NCI-H446 (cell line): Measurements from ENCODE around the gene FAM111A.
A peak's percentile ranks its signal among the peaks of the same experiment; 100 is the strongest.

Experiments
- DNase-seq, 2 experiments: peaks; one replicate each; lab custom pipeline; 2025; lab: John Stamatoyannopoulos, UW

FAM111A gene

GRCh38 chr11:59199546-59200422, 57.1 kb downstream of the FAM111A start:
- no peak for DNase-seq

DNA sequence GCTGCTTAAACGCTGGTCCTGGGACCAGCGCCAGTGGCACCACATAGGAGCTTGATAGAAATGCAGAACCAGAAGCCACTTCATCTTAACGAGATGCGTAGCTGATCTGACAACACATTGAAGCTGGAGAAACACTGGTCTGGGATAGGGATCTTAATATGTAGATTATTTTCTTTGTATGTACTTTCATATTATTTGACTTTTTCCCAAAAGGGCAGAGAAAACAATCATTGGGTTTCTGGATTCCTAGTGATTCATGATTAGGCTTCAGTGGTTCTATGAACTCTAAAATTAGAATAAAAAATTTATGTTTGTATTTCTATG, 57.7 kb downstream of the FAM111A start:
- DNase-seq = peak; percentile 26 to 49

GRCh38 chr11:59201353-59201752, 58.7 kb downstream of the FAM111A start:
- DNase-seq = no peak
